Measurements from ENCODE around the gene CTSA. TPM values are rescaled to one million over a fixed set of nuclear protein-coding genes. Genes with fewer than 3 reads are reported as not detected.

The CTSA gene
- total and polyA plus RNA-seq, 9 of the 15 experiments (the other 6 are each of a cell fraction or from before 2014, with no cell fraction given), result 8.8 to 61.7 (median 28.3) TPM

DNA sequence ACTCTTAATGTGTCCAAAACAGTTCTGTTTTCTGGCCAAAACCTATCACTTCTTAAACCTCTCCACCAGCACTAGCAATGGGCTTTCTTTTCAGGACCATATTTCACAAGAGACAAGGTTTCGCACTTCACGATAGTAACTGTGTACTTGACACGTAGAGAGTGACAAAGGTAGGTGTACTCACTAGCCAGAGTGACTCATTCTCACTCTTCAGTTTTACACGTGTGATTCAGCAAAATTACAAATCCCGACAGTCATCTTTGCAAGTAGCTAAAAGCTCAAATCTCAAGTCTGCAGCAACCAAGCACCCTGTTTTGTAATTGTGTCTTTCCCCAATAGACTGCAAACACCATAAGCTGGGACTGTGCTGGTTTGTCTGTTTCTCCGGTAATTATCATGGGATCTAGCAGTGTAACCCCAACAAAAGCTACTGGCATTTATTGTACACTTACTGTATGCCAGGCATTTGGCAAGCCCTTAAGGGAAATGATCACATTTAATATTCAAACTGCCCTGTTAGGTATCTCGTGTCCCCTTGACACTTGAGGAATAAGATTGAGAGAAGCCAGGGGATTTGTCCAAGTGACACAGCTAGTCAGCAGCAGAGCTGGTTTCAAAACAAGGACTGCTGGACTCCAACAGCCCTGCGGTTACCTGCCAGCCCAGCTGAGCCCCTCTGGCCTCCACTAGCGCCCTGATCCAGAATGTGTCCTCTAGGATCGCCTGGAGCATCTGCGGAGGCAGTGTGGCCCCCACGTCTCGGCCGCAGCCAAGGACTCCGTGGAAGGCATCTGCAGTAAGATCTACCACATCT lies 53.2 kb downstream of the CTSA start (continued):
- TF ChIP-seq CTBP1 (IDR thresholded peaks at IDR 0.05; ENCODE audit: borderline replicate concordance) (0 out of 2 replicates have a peak, but pooled peaks have one; percentile 13), SMARCE1 (IDR thresholded peaks at IDR 0.05) (peak; percentile 87), ZNF197 (CRISPR knock-in tag; IDR thresholded peaks at IDR 0.05; ENCODE audit: low read depth) (no peak), JUND (IDR thresholded peaks at IDR 0.05; ENCODE audit: borderline replicate concordance, low read depth, low read length) (peak; percentile 97), JUND (tag; IDR thresholded peaks at IDR 0.05; ENCODE audit: borderline replicate concordance, low read depth, low read length) (peak; percentile 97), NR3C1 (CRISPR knock-in tag; IDR thresholded peaks at IDR 0.05) (no peak), POLR2B (IDR thresholded peaks at IDR 0.05; ENCODE audit: low read depth, partially characterized antibody) (peak; percentile 24), ZNF12 (CRISPR knock-in tag; IDR thresholded peaks at IDR 0.05) (no peak), ZNF232 (CRISPR knock-in tag; IDR thresholded peaks at IDR 0.05) (no peak), PURB (CRISPR knock-in tag; IDR thresholded peaks at IDR 0.05; ENCODE audit: low read depth) (no peak)
- TF ChIP-seq, protein P1, sequence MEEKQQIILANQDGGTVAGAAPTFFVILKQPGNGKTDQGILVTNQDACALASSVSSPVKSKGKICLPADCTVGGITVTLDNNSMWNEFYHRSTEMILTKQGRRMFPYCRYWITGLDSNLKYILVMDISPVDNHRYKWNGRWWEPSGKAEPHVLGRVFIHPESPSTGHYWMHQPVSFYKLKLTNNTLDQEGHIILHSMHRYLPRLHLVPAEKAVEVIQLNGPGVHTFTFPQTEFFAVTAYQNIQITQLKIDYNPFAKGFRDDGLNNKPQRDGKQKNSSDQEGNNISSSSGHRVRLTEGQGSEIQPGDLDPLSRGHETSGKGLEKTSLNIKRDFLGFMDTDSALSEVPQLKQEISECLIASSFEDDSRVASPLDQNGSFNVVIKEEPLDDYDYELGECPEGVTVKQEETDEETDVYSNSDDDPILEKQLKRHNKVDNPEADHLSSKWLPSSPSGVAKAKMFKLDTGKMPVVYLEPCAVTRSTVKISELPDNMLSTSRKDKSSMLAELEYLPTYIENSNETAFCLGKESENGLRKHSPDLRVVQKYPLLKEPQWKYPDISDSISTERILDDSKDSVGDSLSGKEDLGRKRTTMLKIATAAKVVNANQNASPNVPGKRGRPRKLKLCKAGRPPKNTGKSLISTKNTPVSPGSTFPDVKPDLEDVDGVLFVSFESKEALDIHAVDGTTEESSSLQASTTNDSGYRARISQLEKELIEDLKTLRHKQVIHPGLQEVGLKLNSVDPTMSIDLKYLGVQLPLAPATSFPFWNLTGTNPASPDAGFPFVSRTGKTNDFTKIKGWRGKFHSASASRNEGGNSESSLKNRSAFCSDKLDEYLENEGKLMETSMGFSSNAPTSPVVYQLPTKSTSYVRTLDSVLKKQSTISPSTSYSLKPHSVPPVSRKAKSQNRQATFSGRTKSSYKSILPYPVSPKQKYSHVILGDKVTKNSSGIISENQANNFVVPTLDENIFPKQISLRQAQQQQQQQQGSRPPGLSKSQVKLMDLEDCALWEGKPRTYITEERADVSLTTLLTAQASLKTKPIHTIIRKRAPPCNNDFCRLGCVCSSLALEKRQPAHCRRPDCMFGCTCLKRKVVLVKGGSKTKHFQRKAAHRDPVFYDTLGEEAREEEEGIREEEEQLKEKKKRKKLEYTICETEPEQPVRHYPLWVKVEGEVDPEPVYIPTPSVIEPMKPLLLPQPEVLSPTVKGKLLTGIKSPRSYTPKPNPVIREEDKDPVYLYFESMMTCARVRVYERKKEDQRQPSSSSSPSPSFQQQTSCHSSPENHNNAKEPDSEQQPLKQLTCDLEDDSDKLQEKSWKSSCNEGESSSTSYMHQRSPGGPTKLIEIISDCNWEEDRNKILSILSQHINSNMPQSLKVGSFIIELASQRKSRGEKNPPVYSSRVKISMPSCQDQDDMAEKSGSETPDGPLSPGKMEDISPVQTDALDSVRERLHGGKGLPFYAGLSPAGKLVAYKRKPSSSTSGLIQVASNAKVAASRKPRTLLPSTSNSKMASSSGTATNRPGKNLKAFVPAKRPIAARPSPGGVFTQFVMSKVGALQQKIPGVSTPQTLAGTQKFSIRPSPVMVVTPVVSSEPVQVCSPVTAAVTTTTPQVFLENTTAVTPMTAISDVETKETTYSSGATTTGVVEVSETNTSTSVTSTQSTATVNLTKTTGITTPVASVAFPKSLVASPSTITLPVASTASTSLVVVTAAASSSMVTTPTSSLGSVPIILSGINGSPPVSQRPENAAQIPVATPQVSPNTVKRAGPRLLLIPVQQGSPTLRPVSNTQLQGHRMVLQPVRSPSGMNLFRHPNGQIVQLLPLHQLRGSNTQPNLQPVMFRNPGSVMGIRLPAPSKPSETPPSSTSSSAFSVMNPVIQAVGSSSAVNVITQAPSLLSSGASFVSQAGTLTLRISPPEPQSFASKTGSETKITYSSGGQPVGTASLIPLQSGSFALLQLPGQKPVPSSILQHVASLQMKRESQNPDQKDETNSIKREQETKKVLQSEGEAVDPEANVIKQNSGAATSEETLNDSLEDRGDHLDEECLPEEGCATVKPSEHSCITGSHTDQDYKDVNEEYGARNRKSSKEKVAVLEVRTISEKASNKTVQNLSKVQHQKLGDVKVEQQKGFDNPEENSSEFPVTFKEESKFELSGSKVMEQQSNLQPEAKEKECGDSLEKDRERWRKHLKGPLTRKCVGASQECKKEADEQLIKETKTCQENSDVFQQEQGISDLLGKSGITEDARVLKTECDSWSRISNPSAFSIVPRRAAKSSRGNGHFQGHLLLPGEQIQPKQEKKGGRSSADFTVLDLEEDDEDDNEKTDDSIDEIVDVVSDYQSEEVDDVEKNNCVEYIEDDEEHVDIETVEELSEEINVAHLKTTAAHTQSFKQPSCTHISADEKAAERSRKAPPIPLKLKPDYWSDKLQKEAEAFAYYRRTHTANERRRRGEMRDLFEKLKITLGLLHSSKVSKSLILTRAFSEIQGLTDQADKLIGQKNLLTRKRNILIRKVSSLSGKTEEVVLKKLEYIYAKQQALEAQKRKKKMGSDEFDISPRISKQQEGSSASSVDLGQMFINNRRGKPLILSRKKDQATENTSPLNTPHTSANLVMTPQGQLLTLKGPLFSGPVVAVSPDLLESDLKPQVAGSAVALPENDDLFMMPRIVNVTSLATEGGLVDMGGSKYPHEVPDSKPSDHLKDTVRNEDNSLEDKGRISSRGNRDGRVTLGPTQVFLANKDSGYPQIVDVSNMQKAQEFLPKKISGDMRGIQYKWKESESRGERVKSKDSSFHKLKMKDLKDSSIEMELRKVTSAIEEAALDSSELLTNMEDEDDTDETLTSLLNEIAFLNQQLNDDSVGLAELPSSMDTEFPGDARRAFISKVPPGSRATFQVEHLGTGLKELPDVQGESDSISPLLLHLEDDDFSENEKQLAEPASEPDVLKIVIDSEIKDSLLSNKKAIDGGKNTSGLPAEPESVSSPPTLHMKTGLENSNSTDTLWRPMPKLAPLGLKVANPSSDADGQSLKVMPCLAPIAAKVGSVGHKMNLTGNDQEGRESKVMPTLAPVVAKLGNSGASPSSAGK (IDR thresholded peaks at IDR 0.05), result no peak; the same call in 1 of the 2 replicates
- TF ChIP-seq, protein P2, sequence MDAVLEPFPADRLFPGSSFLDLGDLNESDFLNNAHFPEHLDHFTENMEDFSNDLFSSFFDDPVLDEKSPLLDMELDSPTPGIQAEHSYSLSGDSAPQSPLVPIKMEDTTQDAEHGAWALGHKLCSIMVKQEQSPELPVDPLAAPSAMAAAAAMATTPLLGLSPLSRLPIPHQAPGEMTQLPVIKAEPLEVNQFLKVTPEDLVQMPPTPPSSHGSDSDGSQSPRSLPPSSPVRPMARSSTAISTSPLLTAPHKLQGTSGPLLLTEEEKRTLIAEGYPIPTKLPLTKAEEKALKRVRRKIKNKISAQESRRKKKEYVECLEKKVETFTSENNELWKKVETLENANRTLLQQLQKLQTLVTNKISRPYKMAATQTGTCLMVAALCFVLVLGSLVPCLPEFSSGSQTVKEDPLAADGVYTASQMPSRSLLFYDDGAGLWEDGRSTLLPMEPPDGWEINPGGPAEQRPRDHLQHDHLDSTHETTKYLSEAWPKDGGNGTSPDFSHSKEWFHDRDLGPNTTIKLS (IDR thresholded peaks at IDR 0.05; ENCODE audit: borderline replicate concordance, low read depth), result peak; percentile 37; the same call in 1 of the 2 replicates
- TF ChIP-seq, protein P3, sequence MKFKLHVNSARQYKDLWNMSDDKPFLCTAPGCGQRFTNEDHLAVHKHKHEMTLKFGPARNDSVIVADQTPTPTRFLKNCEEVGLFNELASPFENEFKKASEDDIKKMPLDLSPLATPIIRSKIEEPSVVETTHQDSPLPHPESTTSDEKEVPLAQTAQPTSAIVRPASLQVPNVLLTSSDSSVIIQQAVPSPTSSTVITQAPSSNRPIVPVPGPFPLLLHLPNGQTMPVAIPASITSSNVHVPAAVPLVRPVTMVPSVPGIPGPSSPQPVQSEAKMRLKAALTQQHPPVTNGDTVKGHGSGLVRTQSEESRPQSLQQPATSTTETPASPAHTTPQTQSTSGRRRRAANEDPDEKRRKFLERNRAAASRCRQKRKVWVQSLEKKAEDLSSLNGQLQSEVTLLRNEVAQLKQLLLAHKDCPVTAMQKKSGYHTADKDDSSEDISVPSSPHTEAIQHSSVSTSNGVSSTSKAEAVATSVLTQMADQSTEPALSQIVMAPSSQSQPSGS (CRISPR knock-in tag; IDR thresholded peaks at IDR 0.05), result no peak

Data from K562 (cell line).